GM21737 (cell line): ENCODE measurements around the gene EXT2.

ENCODE experiments used
- ATAC-seq: cut with Tn5 transposase; IDR thresholded peaks from one replicate; pipeline ENCODE4 v1.9.1; 2021; ENCODE audit warnings: mild to moderate bottlenecking, moderate library complexity; ENCODE audit not compliant: unreplicated experiment

Gene EXT2

DNA sequence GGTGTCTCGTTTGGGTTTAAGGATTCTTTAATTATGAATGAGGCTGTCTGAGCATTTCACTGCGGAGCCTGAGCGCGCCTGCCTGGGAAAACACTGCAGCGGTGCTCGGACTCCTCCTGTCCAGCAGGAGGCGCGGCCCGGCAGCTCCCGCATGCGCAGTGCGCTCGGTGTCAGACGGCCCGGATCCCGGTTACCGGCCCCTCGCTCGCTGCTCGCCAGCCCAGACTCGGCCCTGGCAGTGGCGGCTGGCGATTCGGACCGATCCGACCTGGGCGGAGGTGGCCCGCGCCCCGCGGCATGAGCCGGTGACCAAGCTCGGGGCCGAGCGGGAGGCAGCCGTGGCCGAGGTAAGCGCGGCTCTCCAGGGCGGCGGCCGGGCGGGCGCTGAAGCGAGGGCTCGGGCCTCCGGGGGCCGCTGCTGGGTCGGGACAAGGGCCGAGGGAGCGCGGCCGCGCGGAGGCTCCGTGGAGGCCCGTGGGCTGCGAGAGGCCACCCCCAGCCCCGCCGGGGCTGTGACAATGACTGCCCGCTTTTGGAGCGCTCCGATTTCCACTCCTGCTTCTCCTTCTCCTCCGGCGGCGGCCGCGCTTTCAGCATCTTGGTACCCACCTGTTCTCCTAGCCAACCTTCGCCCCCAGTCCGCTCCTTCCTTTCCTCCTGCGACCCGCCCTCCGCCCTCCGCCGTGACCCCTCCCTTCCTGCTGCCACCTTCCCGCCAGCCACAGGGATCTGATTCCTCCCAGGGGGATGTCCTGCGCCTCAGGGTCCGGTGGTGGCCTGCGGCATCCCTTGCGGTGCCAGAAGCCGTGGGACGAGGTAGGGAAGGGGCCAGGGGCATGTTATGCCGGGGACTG lies at the start of gene EXT2:
Gene EXT2 (plus strand): TSS at position 173 of the 854 bp plus-strand sequence. CDS start 12,035 bp downstream, outside the sequence.
- peak; percentile 95 for ATAC-seq

DNA sequence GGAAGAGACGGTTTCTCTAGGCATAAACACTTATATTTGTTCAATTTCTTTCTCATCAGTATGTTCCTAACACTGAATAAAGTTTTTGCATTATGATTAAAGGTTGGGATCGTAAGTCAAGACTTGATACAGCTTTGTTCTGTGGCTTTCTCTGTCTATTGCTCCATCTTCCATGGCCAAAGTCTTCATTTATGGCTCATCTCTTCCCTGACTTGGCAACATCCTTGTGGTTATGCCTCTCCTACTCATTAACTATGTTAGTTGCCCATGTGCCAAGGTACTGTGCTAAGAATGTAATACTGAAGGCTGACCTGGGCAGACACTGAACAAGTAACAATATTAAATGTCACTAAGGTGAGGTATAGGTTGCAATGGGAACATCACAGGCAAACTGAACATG lies 49.3 kb upstream of the EXT2 start:
- ATAC-seq, result no peak

DNA sequence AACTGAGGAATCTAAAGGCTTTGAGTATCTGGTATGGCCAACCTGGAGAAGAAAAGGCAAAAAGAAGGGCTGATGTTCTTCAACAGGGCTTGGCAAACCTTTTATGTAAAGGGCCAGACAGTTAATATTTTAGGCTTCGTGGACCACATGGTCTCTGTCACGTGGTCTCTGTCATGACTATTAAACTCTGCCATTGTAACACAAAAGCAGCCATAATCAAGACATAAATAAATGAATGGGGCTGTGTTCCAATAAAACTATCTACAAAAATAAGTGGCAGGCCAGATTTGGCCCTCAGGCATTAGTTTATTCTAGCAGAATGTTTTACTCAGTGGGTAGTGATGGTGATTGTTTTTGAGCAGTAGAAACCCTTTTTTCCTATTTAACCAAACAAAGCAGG lies 48.2 kb upstream of the EXT2 start:
- ATAC-seq, result no peak

DNA sequence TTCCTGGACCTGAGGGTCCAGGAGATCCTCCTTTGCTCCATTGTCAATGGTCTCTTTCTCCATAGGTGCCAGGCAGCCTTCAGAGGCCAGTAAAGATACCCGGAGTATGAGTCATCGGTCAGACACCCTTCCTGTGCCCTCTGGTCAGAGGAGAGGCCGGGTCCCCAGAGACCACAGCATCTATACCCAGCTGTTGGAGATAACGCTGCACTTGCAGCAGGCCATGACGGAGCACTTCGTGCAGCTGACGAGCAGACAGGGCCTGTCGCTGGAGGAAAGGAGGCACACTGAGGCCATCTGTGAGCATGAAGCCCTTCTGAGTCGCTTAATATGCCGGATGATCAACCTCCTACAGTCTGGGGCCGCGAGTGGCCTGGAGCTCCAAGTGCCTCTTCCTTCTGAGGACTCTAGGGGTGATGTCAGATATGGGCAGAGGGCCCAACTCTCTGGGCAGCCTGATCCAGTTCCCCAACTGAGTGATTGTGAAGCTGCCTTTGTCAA lies 47.5 kb upstream of the EXT2 start, which contains the start of gene ACCSL:
Gene ACCSL (plus strand): TSS at position 51 of the 501 bp plus-strand sequence. CDS start 56 bp downstream, at position 107.
- ATAC-seq, result no peak

DNA sequence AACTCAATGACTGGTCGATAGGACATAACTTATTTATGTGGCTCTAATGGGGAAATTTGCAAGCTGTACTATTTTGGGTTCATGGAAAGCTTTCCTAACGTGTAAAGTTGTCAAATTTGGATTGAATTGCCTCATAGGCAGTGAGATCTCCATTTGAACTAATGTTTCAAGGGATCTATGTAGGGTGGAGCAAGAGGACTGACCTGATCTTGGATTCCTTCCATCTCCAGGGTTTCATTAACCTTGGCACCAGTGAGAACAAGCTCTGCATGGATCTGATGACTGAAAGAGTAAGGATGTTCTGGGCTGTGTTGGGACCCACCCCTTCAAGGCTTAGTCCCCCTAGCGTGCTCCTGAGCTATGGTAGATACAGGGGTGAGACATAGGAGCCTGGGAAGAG lies 45.6 kb upstream of the EXT2 start:
- no peak for ATAC-seq

DNA sequence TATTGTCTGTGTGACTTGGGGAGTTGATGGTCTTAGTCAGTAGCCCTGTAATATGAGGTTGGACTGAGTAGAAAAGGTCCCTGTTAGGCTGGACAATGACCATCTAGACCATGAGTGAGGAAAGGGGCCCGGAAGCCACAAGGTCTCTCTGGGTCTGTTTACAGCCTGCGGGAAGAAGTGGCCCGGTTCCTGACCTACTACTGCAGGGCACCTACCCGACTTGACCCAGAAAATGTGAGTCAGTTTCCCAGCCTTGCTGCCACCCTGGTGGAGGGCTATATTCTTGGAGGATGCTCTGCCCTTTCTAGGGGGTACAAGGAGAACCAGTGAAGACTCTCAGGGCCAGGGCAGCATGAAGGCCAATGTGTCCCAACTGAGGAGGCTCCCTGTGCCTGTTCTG lies 44.3 kb upstream of the EXT2 start:
- ATAC-seq, result no peak

DNA sequence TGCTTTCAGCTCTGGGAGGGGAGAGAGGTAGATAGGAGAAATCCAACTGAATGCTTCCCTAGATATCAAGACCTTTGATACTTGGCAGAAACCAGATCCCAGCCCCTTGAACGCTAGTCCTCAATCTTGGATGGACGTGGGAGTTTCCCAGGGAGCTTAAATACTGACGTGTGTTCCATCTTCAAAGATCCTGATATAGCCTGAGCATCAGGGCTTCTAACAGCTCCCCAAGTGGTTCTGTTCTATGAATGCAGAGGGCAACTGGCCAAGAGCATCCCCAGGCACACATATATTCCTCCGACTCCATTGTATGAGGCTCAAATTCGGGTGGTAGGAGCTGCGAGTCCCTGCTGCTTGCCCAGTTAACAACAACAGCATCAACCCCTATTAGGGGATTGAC lies 38.1 kb upstream of the EXT2 start:
- ATAC-seq, result no peak

DNA sequence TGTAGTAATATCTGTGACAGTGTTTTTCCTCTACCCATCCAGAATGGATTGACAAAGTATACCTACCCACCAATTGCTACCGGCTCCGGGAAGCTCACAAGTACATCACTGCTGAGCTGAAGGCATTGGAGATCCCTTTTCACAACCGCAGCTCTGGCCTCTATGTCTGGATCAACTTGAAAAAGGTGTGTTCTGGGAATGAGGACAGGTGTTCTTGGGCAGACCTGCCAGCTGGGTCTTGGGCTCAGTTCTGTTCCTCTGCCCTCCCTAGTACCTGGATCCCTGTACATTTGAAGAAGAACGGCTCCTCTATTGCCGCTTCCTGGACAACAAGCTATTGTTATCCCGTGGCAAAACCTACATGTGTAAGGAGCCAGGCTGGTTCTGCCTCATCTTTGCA lies 37.2 kb upstream of the EXT2 start:
- ATAC-seq, result no peak

DNA sequence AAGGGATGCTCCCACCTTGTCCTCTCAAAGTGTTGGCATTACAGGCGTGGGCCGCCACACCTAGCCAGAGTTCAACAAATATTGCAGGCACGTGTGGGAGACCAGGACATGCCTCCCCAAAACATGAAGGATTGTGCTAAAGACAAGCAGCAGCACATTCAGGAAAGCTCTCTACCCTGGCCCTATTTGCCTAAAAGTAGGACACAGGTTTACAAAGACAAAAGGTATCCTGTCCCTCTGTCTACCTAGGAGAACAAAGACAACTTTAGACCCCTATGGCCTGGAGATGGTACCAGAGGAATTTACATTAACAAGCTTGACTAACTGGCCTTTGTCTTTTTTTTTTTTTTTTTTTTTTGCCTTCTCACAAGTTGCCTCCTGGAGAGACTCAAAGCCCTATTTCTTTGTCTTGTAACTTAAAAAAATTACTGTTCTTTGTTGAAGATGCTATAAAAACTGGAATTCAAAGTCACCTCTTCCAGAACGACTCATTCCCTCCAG lies 30.3 kb upstream of the EXT2 start:
- ATAC-seq, result no peak

DNA sequence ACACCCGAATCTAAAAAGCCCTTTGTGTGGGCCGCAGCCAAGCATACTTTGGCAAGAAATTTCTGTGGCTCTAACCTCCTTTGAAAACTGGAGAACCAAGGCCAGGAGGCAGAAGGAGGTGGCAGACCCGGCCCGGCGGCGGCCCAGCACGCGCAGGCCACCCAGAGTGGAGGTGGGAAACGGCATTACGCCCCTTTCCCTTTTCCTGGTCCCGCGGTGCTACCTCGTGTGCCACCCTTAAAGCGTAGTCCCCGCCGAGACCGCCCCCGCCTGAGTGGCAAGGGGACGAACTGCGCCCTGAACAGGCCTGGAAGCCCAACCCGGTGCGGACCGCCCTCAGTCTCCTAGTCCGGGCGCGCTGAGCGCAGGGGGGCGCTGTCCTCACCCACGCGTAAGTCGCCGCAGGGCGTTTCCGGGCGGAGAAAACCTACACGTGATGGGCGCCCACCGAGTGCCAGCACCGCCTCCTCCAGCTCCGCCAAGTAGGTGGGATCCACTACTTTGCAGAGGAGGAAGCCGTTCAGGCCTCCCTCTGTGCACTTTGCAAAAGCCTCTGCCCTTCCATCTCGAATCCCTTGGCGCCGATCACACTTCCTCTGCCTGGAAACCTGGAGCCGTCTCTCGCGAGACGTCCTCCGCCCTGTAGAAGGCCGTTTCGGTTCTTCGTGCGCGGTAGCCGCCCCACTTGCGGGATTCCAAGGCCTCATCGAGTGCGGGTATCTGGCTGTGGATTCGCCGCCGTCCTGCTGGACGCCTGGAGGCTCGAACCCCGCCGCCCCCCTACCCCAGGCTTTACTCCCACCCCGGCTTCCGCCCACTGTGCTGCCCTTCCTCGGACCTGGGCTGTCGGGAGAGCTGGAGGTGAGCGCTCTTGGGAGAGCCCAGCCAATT lies 29.4 kb upstream of the EXT2 start, which contains the start of gene ACCS:
Gene ACCS (plus strand): TSS at position 430 of the 891 bp plus-strand sequence. CDS start 1,358 bp downstream, outside the sequence.
- ATAC-seq, result peak; percentile 95

DNA sequence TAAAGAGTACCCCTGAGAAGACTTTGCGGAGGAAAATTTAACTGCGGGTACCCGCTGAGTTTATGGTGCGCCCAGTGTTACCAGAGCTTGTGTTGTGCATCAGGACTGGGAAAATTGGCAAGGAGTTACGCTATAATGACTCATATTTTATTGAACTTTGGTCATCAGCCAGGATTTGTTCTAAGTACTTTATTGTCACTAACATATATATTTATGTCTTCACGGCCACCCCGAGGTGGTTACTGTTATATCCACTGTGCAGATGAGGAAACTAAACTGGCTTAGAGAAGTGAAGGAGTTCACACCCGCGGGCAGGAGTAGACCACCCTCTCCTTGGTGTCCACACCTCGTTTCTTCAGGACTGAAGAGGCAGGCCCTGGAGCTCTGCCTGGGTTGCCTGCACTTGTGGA lies 28.7 kb upstream of the EXT2 start:
- ATAC-seq, result no peak

DNA sequence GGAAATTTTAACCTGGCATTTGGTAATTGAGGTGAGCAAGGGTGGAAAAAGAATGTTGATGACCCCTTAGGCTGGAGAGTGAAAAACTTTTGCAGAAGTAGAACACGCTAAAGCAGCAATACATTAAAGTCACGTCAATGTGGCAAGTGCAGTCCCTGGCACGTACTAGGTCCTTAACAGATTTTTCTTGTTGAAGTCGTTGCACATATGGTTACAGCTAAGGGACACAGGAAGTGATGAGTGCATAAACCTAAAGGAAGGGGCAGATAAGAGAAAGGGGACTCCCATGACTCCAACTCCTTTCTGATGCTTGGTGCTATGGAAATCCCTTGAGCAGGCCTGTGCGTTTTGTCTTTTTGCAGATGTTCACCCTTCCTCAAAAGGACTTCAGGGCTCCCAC lies 28.2 kb upstream of the EXT2 start:
- no peak for ATAC-seq

DNA sequence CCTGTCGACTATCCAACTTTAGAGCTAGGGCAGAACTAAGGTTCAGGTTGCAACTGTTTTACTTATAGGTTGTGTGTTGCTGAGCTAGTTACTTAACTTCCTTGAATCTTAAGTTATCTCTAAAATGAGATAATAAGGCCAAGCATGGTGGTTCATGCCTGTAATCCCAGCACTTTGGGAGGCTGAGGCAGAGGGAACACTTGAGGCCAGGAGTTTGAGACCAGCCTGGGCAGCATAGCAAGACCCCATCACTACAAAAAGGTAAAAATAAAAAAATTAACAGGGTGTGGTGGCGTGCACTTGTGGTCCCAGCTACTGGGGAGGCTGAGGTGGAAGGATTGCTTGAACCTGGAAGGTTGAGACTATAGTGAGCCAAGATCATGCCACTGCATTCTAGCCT lies 27.3 kb upstream of the EXT2 start:
- ATAC-seq, result no peak

DNA sequence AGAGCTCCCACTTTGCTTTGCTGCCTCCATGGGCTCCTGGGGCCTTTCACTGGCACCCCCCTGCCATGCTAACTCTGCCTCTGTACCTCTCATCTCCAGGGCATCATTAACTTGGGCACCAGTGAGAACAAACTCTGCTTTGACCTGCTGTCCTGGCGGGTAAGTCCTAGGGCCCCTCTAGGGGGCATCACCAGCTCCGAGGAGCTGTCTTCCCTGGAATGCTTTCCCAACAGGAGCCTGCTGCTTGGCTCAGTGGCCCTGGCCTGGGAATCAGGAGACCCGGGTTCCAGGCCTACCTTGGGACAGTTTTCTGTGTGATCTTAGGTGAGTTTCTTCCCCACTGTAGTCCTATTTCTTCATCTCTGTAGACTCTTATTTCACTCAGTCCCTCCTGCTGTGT lies 24.3 kb upstream of the EXT2 start:
- no peak for ATAC-seq

DNA sequence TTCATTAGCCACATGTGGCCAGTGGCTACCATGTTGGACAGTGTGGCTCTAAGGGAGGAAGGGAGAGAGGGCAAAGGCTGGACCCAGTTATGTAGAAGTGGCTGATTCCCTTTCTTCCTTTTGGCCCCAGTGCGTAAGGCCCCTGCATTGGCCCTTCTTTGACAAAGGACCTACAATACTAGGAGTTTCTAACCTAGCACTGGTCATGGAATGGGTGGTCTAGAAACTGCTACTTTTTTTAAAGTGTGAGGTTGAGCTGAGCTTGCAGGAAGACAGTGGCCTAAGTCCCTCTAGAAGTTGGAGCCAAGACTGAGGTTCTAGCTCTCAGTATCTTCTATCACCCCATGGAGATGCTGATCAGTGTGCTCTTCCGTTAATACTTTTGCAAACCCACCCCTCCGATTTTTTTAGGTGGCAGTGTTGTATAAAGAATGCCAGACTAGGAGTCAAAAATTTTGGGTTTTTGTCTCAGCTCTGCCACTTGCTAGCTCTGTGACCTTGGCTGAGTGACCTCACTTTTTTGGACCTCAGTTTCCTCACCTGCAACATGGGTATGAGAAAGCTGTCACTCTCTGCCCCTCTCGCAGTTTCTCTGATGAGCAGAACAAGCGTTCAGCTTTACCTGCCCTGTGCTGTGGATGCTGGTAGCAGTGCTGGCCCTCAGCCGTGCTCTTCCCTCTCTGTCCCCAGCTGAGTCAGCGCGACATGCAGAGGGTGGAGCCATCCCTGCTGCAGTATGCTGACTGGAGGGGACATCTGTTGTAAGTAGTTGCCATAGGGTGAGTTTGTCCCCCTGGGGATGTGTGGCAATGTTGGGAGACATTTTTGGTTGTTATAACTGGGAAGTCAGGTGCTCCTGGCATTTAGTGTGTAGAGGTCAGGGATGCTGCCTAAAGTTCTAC lies 22.5 kb upstream of the EXT2 start:
- ATAC-seq, result no peak

DNA sequence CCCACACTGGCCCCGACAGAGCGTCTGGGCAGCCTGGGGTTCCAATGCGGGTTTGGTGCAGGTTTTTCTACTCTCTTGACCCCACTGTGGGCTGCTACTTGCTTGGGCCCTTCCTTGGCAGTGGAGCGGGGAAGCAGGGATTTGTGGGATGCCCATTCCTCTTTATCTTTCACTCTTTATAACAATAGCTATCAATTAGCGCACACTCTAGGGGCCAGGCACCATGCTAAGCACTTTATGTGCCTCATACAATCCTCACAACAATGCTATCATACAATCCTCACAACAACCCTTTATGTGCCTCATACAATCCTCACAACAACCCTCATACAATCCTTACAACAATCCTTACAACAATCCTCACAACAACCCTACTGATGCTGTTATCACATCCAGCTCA lies 16.7 kb upstream of the EXT2 start:
- no peak for ATAC-seq

DNA sequence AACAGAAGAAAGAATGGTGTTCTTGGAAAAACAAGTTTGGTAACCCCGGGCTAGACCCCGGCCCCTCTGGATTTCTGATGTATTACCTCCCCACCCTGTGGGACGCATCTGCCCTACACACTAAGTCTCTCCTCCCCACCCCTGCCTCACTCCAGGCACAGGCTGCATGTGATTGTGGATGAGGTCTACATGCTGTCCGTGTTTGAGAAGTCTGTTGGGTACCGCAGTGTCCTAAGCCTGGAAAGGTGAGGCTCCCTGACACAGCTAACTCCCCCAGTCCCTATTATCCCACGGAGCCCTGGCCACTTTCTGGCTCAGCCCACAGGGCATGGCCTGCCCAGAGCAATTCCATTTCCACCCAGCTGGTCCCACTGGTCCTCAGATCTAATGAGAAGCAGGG lies 16.1 kb upstream of the EXT2 start:
- no peak for ATAC-seq

DNA sequence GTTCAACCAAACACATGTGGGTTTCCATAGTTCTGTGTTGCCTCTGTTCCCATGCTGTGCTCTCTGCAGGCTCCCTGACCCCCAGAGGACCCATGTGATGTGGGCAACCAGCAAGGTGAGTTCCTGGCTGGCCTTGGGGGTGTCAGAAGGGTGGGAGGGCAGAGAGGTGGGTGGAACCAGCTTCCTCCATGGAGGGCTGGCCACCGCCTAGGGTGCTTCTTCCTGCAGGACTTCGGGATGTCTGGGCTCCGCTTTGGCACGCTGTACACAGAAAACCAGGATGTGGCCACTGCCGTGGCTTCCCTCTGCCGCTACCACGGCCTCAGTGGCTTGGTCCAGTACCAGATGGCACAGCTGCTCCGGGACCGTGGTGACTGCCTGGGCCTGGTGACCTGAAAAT lies 14.5 kb upstream of the EXT2 start:
- no peak for ATAC-seq

DNA sequence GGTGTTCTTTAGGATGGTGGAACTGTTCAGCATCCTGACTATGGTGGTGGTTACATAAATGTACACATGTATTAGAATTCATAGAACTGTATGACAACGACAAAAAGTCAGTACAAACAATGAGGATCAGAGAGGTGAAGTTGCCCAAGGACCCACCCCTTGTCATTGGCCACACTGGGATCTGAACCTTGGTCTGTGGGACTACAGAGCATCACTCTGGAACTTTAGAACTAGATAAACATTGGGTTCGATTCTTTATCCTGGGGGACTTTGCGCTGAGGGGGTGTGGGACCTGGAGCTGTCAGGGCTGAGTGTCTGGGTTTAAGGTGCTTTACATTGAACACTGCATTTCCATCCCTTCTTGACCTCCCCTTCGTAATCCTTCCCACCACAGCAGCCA lies 12.8 kb upstream of the EXT2 start:
- no peak for ATAC-seq

DNA sequence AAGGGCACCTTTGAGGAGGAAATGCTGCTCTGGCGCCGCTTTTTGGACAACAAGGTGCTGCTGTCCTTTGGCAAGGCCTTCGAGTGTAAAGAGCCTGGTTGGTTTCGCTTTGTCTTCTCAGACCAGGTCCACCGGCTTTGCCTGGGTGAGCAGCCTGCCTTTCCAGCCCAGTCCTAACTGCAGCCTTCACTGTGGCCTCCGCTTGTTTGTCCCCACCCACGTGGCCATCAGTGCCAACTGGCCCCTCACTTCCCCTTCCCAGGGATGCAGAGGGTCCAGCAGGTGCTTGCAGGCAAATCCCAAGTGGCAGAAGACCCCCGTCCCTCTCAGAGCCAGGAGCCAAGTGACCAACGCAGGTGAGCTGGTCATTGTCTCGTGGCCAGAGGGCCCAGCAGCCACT lies 12.0 kb upstream of the EXT2 start:
- no peak for ATAC-seq
